H1 (cell line): ENCODE results near the gene CFAP100. TPM values are rescaled to one million over a fixed set of nuclear protein-coding genes. Genes with fewer than 3 reads are reported as not detected.

Experiments
- RNF2 ChIP-seq: fragments of 200-900, 300-1000 bp; sonication (generic); IDR thresholded peaks from 2 replicates; pipeline ENCODE4 v1.7.1; 2016; ENCODE audit warnings: borderline replicate concordance, low read depth, mild to moderate bottlenecking, antibody characterized with exemption, low read length; ENCODE audit not compliant: poor library complexity, severe bottlenecking; ENCODE audit errors: missing control alignments
- polyA plus RNA-seq, 7 experiments: library from polyadenylated mRNA; depleted of rRNA in 3 of 7; stranded (reverse) in 5 of 7; unstranded in 2 of 7; fragments of >200 nt in 5 of 7; fragments of 200-250 nt in 2 of 7; gene quantifications; 1 replicate in 5 of 7; 2 replicates in 1 of 7; 4 replicates in 1 of 7; pipeline versions ENCODE4 v1.2.1 to v1.2.3, GENCODE V29; 2011 to 2013; ENCODE audit warnings: missing spikeins in 2 of 7, mixed read lengths in 2 of 7
- total RNA-seq: library from RNA; stranded (reverse); fragmentation: NEBNext Ultra II Directional; extraction: Animal tissue kit (Norgen Biotek cat#: 25700); gene quantifications from 2 replicates; pipeline ENCODE4 v1.2.1, GENCODE V29; 2021

Gene CFAP100
- total and polyA plus RNA-seq, 2 of the 8 experiments (the other 6 are each of a cell fraction or from before 2014, with no cell fraction given), result 0.17 TPM; not detected in 1

GRCh38 chr3:126351771-126352475 lies 42.8 kb upstream of the CFAP100 start (continued):
- no peak for TF ChIP-seq RNF2
